Measurements from ENCODE around the gene ELK4. TPM values are rescaled to one million over a fixed set of nuclear protein-coding genes. Genes with fewer than 3 reads are reported as not detected.

ELK4 gene
- total RNA-seq, 1 experiment from 2014 or later: 31.2 TPM

- Histone ChIP-seq H3K27me3 (ENCODE audit: insufficient read depth, low read length) (no peaks in the 10 kb centered on the region), H3K56ac (ENCODE audit: insufficient read length, low read depth, low read length) (no peak overlapping the region), H3K23ac (ENCODE audit: insufficient read length, low read depth, low read length) (no peak overlapping the region), H3K18ac (ENCODE audit: insufficient read length, low read depth, low read length) (no peak overlapping the region), H3K4me1 (ENCODE audit: insufficient read depth, low read length) (no peaks in the 10 kb centered on the region), H4K91ac (ENCODE audit: insufficient read length, low read depth, low read length) (no peak overlapping the region), H3K9ac (ENCODE audit: extremely low read depth, insufficient read length, low read length) (no peak overlapping the region), H3K27ac (ENCODE audit: insufficient read length, low read depth, low read length) (no peak overlapping the region), H2BK120ac (ENCODE audit: low read depth, low read length, poor library complexity, severe bottlenecking) (no peak overlapping the region), H3K79me1 (ENCODE audit: insufficient read depth, low read depth, low read length, poor library complexity, severe bottlenecking) (no peaks in the 10 kb centered on the region), H3K23me2 (ENCODE audit: insufficient read length, low read depth, low read length, poor library complexity, severe bottlenecking) (no peaks in the 10 kb centered on the region), H3K4ac (ENCODE audit: low read depth, low read length) (no peak overlapping the region), H3T11ph (ENCODE audit: low read length) (no peak overlapping the region), H3K14ac (ENCODE audit: insufficient read depth, low read length) (no peak overlapping the region), H2BK12ac (ENCODE audit: insufficient read length, low read depth, low read length) (no peak overlapping the region), H3K9me3 (ENCODE audit: control insufficient read depth, low read depth, low read length) (no peaks in the 10 kb centered on the region), H4K5ac (ENCODE audit: insufficient read length, low read depth, low read length) (no peak overlapping the region), H2BK5ac (ENCODE audit: insufficient read length, low read length) (no peak overlapping the region), H4K8ac (replicated peaks; ENCODE audit: insufficient read length, low read depth, low read length) (no peak overlapping the region), H2AFZ (ENCODE audit: low read length) (no peak overlapping the region), H3K79me2 (ENCODE audit: insufficient read depth, low read length) (no peaks in the 10 kb centered on the region), H3K4me2 (ENCODE audit: insufficient read depth, insufficient read length, low read length) (no peak overlapping the region), H2BK20ac (ENCODE audit: low read depth, low read length, poor library complexity, severe bottlenecking) (no peak overlapping the region), H4K20me1 (ENCODE audit: control insufficient read depth, insufficient read depth, insufficient read length) (no peaks in the 10 kb centered on the region), H2BK15ac (ENCODE audit: low read depth, low read length) (no peak overlapping the region), H2AK5ac (ENCODE audit: insufficient read length, low read length) (no peak overlapping the region)
- no peaks in the 10 kb centered on the region for H3K9me3 Mint-ChIP-seq
- H3K4me1 Mint-ChIP-seq: peaks cover 11 to 15% of the 10 kb centered on the region in 2 experiments
- peaks cover 12% of the 10 kb centered on the region for H3K27me3 Mint-ChIP-seq (ENCODE audit: low read depth)
- H3K4me3 Mint-ChIP-seq: no peak overlapping the region
- no peak for DNase-seq
- H3K27ac Mint-ChIP-seq: no peak overlapping the region
- WGBS (ENCODE audit: extremely low coverage, insufficient read length, low lambda C conversion rate): no CpG with 5 or more reads among the region's 5 CpGs
- no peaks in the 10 kb centered on the region for H3K36me3 Mint-ChIP-seq (ENCODE audit: insufficient read depth in 1 of 3, low read depth in 3 of 3)
- TF ChIP-seq CTCF (conservative IDR thresholded peaks at IDR 0.05): no peak
These were observed 41.4 kb downstream of the ELK4 start for GRCh38 chr1:205590457-205590768.
